Stimulated activated CD8-positive, alpha-beta memory T cell treated with anti-CD3 and anti-CD28 coated beads, Interleukin-7, amount 100 ng/mL, for 48 hours (primary cell): ENCODE results near the gene TRIM71.
"Not testable (repeated sequence)": the region's sequence is repeated elsewhere in the genome, so short reads cannot be mapped to it uniquely, and the experiment has no call there.

Experiments
- DNase-seq, 2 donors: peaks; one replicate each; pipeline ENCODE4 v3.0.0-alpha.2; 2020; ENCODE audit warnings: low read depth in 1 of 2; ENCODE audit errors: extremely low read depth in 1 of 2

The TRIM71 gene

DNA sequence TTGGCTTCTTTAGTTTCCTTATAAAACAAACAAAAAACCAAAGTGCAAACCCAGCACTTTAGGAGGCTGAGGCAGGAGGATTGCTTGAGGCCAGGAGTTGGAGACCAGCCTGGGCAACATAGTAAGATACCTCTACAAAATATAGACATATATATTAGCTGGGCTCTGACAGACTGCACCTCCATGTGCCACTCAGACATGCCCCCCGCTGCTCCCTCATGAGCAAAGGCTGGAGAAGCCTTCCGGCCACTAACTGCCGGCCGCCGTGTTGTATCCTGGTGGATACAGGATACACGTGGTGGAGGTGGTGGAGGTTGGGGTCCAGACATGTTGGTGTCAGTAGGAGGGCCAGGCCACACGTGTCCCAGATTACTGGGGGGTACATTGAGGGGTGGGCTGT, 104.3 kb downstream of the TRIM71 start:
- no peak for DNase-seq

DNA sequence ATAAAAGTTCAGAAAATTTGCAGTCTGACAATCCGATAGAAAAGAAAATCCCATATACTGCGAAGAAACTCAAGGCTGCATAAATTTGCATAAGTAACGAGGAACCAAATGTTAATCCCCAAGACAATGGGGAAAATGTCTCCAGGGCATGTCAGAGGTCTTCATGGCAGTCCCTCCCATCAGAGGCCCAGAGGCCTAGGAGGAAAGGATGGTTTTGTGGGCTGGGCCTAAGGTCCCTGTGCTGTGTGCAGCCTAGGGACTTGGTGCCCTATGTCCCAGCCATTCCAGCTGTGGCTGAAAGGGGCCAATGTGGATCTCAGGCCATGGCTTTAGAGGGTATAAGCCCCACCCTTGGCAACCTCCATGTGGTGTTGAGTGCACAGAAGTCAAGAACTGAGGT, 112.4 kb downstream of the TRIM71 start:
- no peak for DNase-seq

GRCh38 chr3:32931273-32931672, 113.5 kb downstream of the TRIM71 start:
- DNase-seq: not testable (repeated sequence)

- DNase-seq: no peak
Observed at GRCh38 chr3:32934150-32934742, 116.4 kb downstream of the TRIM71 start.

- no peak for DNase-seq
Observed at GRCh38 chr3:32937331-32937730, 119.5 kb downstream of the TRIM71 start.

DNA sequence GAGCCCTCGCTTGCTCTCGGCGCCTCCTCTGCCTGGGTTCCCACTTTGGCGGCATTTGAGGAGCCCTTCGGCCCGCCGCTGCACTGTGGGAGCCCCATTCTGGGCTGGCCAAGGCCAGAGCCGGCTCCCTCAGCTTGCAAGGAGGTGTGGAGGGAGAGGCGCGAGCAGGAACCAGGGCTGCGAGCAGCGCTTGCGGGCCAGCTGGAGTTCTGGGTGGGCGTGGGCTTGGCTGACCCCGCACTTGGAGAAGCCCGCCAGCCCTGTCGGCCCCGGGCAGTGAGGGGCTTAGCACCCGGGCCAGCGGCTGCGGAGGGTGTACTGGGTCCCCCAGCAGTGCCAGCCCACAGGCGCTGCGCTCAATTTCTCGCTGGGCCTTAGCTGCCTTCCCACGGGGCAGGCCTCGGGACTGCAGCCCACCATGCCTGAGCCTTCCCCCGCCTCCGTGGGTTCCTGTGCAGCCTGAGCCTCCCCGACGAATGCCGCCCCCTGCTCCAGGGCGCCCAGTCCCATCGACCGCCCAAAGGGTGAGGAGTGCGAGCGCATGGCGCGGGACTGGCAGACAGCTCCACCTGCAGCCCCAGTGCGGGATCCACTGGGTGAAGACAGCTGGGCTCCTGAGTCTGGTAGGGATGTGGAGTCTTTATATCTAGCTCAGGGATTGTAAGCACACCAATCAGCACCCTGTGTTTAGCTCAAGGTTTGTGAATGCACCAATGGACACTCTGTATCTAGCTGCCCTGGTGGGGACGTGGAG, 121.9 kb downstream of the TRIM71 start:
- DNase-seq: not testable (repeated sequence)

GRCh38 chr3:32940726-32941125, 122.9 kb downstream of the TRIM71 start:
- DNase-seq: no peak

- no peak for DNase-seq
Observed at GRCh38 chr3:32945136-32945535, 127.3 kb downstream of the TRIM71 start.

- not testable (repeated sequence) for DNase-seq
Observed at GRCh38 chr3:32945598-32945997, 127.8 kb downstream of the TRIM71 start.

GRCh38 chr3:32946973-32947788, 129.4 kb downstream of the TRIM71 start:
- no peak for DNase-seq
